Activated gamma-delta T cell (primary cell): ENCODE results near the gene PDHX.
"Not testable (repeated sequence)": the region's sequence is repeated elsewhere in the genome, so short reads cannot be mapped to it uniquely, and the experiment has no call there.

Experiments
- DNase-seq: peaks from one replicate; lab custom pipeline; 2025; lab: John Stamatoyannopoulos, UW
- total RNA-seq, 2 donors: gene quantifications; one replicate each; lab custom pipeline; 2026; lab: John Stamatoyannopoulos, UW

The PDHX gene
- total RNA-seq: 29.7 to 32.3 reads per million in 2 donors

- DNase-seq: peak; percentile 92
Measured at GRCh38 chr11:34916015-34916842, at the start of gene PDHX, which contains the start of gene APIP. PDHX (plus strand) TSS chr11:34916618; CDS start chr11:34916656, 38 bp downstream. APIP (minus strand) TSS chr11:34916379; CDS start chr11:34916284, 95 bp downstream.

GRCh38 chr11:34869425-34869824 lies 47.0 kb upstream of the PDHX start:
- DNase-seq: no peak

- no peak for DNase-seq
Measured at GRCh38 chr11:34870548-34871196, 45.7 kb upstream of the PDHX start.

GRCh38 chr11:34874202-34874601 lies 42.2 kb upstream of the PDHX start:
- no peak for DNase-seq

GRCh38 chr11:34877375-34877975 lies 38.9 kb upstream of the PDHX start:
- DNase-seq: no peak

GRCh38 chr11:34881900-34882299 lies 34.5 kb upstream of the PDHX start:
- DNase-seq: no peak

- DNase-seq: no peak
Measured at GRCh38 chr11:34886609-34887008, 29.8 kb upstream of the PDHX start.

- DNase-seq: no peak
Measured at GRCh38 chr11:34887260-34887659, 29.2 kb upstream of the PDHX start.

GRCh38 chr11:34890089-34890488 lies 26.3 kb upstream of the PDHX start:
- no peak for DNase-seq

- no peak for DNase-seq
Measured at GRCh38 chr11:34890812-34891211, 25.6 kb upstream of the PDHX start.

- DNase-seq: no peak
Measured at GRCh38 chr11:34891611-34892010, 24.8 kb upstream of the PDHX start.

GRCh38 chr11:34893416-34893815 lies 23.0 kb upstream of the PDHX start:
- no peak for DNase-seq

- DNase-seq: not testable (repeated sequence)
Measured at GRCh38 chr11:34896191-34896590, 20.2 kb upstream of the PDHX start.

- no peak for DNase-seq
Measured at GRCh38 chr11:34897171-34897870, 19.1 kb upstream of the PDHX start.

GRCh38 chr11:34898474-34898873 lies 17.9 kb upstream of the PDHX start:
- DNase-seq: no peak

- DNase-seq: no peak
Measured at GRCh38 chr11:34899633-34900016, 16.8 kb upstream of the PDHX start.

GRCh38 chr11:34904421-34904955 lies 11.9 kb upstream of the PDHX start:
- no peak for DNase-seq

GRCh38 chr11:34905666-34906065 lies 10.8 kb upstream of the PDHX start:
- no peak for DNase-seq

GRCh38 chr11:34907934-34908593 lies 8.4 kb upstream of the PDHX start:
- DNase-seq: no peak

- DNase-seq: no peak
Measured at GRCh38 chr11:34909415-34909814, 7.0 kb upstream of the PDHX start.

GRCh38 chr11:34909955-34910354 lies 6.5 kb upstream of the PDHX start:
- DNase-seq: no peak
